GM21390 (cell line): ENCODE measurements around the gene RNF31.
A peak's percentile ranks its signal among the peaks of the same experiment; 100 is the strongest.

Experiments used
- ATAC-seq: cut with Tn5 transposase; IDR thresholded peaks from one replicate; pipeline ENCODE4 v1.9.1; 2021; ENCODE audit not compliant: unreplicated experiment

Gene RNF31

GRCh38 chr14:24137529-24138395, 9.5 kb upstream of the RNF31 start:
- ATAC-seq = no peak

- ATAC-seq = no peak
Observed at GRCh38 chr14:24138396-24139271, 8.7 kb upstream of the RNF31 start.

- ATAC-seq = no peak
Observed at GRCh38 chr14:24139272-24139934, 7.9 kb upstream of the RNF31 start.

GRCh38 chr14:24141097-24141880, 6.0 kb upstream of the RNF31 start, which contains the start of gene EMC9:
TSS of gene EMC9 (minus strand) at chr14:24141591. CDS start at chr14:24141304, 287 bp downstream.
- peak; percentile 84 for ATAC-seq

GRCh38 chr14:24143511-24143910, 3.8 kb upstream of the RNF31 start:
- ATAC-seq = no peak

GRCh38 chr14:24144451-24144850, 2.8 kb upstream of the RNF31 start:
- ATAC-seq = no peak

GRCh38 chr14:24145219-24145618, 2.1 kb upstream of the RNF31 start:
- no peak for ATAC-seq

GRCh38 chr14:24145690-24146452, 1.4 kb upstream of the RNF31 start:
- ATAC-seq = no peak

- peak; percentile 56 for ATAC-seq
Observed at GRCh38 chr14:24146453-24146977, 783 bp upstream of the RNF31 start, which contains the start of gene PSME2. TSS of gene PSME2 (minus strand) at chr14:24146610. CDS start at chr14:24146581, 29 bp downstream.

GRCh38 chr14:24147761-24148428, 597 bp downstream of the RNF31 start:
- ATAC-seq = no peak

- ATAC-seq = no peak
Observed at GRCh38 chr14:24149302-24149969, 2.1 kb downstream of the RNF31 start.

GRCh38 chr14:24150061-24150460, 2.8 kb downstream of the RNF31 start:
- no peak for ATAC-seq

GRCh38 chr14:24150567-24150966, 3.3 kb downstream of the RNF31 start:
- ATAC-seq = no peak

- ATAC-seq = no peak
Observed at GRCh38 chr14:24150993-24151392, 3.7 kb downstream of the RNF31 start.

GRCh38 chr14:24151404-24152080, 4.2 kb downstream of the RNF31 start:
- ATAC-seq = no peak

- ATAC-seq = no peak
Observed at GRCh38 chr14:24155100-24155499, 7.8 kb downstream of the RNF31 start.

GRCh38 chr14:24156840-24157239, 9.5 kb downstream of the RNF31 start:
- ATAC-seq = no peak

- ATAC-seq = no peak
Observed at GRCh38 chr14:24157331-24157730, 10.0 kb downstream of the RNF31 start.
